T-cell (primary cell): ENCODE data around the gene HTR3B. TPM values are rescaled to one million over a fixed set of nuclear protein-coding genes. Genes with fewer than 3 reads are reported as not detected.
A peak's percentile ranks its signal among the peaks of the same experiment; 100 is the strongest.

Source experiments
- ATAC-seq, 4 experiments: fragments of 200-7000 bp in 3 of 4; fragments of 150-1000 bp in 1 of 4; cut with Tn5 transposase; replicated peaks in 1 of 4; 1 replicate in 3 of 4; 2 replicates in 1 of 4; pipeline ENCODE4 v1.10.0; 2021; ENCODE audit warnings: moderate library complexity in 3 of 4, mild to moderate bottlenecking in 2 of 4, moderate number of reproducible peaks in 1 of 4
- CTCF ChIA-PET, 2 donors: fragments of 300-600 bp; sonication (Branson Sonifier 250); formaldehyde crosslinking; loops; one replicate each; lab custom pipeline; 2022; ENCODE audit warnings: antibody characterized with exemption in 2 of 2; lab: Charles Lee
- POLR2A ChIA-PET, 2 donors: fragments of 300-600 bp; sonication (Branson Sonifier 250); formaldehyde crosslinking; loops; one replicate each; lab custom pipeline; 2022; ENCODE audit warnings: antibody characterized with exemption in 2 of 2; lab: Charles Lee
- DNase-seq, 35 experiments: peaks; one replicate each; pipeline versions ENCODE4 v3.0.0 to v3.0.0-alpha.2; 2013 to 2023
- H3K27ac ChIP-seq: one replicate; pipeline ENCODE4 v1.5.1; 2013; ENCODE audit warnings: low read length
- H3K27me3 ChIP-seq, 2 experiments: replicated peaks in 1 of 2; 1 replicate in 1 of 2; 2 replicates in 1 of 2; pipeline versions ENCODE4 v1.6.1 to v1.7.0; 2013; ENCODE audit warnings: low read length in 1 of 2, mixed read lengths in 1 of 2; ENCODE audit not compliant: control insufficient read depth in 2 of 2, insufficient read depth in 2 of 2; ENCODE audit errors: extremely low read depth in 1 of 2
- H3K36me3 ChIP-seq, 2 donors: 1 replicate in 1 of 2; 2 replicates in 1 of 2; pipeline versions ENCODE4 v1.6.1 to v1.7.0; 2013; ENCODE audit warnings: low read length in 1 of 2; ENCODE audit not compliant: control insufficient read depth in 2 of 2, insufficient read depth in 1 of 2; ENCODE audit errors: extremely low read depth in 1 of 2
- H3K4me1 ChIP-seq, 2 experiments: 1 replicate in 1 of 2; 2 replicates in 1 of 2; pipeline versions ENCODE4 v1.6.1 to v1.7.0; 2013; ENCODE audit warnings: low read length in 2 of 2, mixed read lengths in 1 of 2; ENCODE audit not compliant: insufficient read depth in 2 of 2, control insufficient read depth in 1 of 2; ENCODE audit errors: extremely low read depth in 1 of 2
- H3K4me3 ChIP-seq, 2 donors: 1 replicate in 1 of 2; 2 replicates in 1 of 2; pipeline versions ENCODE4 v1.5.1 to v1.7.0; 2013; ENCODE audit warnings: mild to moderate bottlenecking in 2 of 2, low read length in 1 of 2, moderate library complexity in 1 of 2; ENCODE audit not compliant: control insufficient read depth in 1 of 2; ENCODE audit errors: extremely low read depth in 1 of 2
- H3K9me3 ChIP-seq: 2 replicates; pipeline ENCODE4 v1.7.0; 2013
- H3K27ac Mint-ChIP-seq, 2 donors: one replicate each; pipeline ENCODE4 v1.8.0; 2020 to 2021; ENCODE audit warnings: mild to moderate bottlenecking in 2 of 2, mixed read lengths in 2 of 2
- H3K27me3 Mint-ChIP-seq, 2 donors: one replicate each; pipeline ENCODE4 v1.8.0; 2021 to 2022; ENCODE audit warnings: mixed read lengths in 2 of 2
- H3K36me3 Mint-ChIP-seq: one replicate; pipeline ENCODE4 v1.8.0; 2021; ENCODE audit warnings: mixed read lengths
- H3K4me1 Mint-ChIP-seq, 3 donors: one replicate each; pipeline ENCODE4 v1.8.0; 2020 to 2022; ENCODE audit warnings: mixed read lengths in 3 of 3, mild to moderate bottlenecking in 1 of 3
- H3K4me3 Mint-ChIP-seq, 3 donors: one replicate each; pipeline ENCODE4 v1.8.0; 2020 to 2022; ENCODE audit warnings: mild to moderate bottlenecking in 3 of 3, mixed read lengths in 3 of 3, moderate library complexity in 3 of 3
- H3K9me3 Mint-ChIP-seq, 3 donors: one replicate each; pipeline ENCODE4 v1.8.0; 2020 to 2022; ENCODE audit warnings: mixed read lengths in 3 of 3
- WGBS: methylation state at CpG from one replicate; pipeline ENCODE4 v1.1.5; 2013; ENCODE audit warnings: missing lambda C conversion rate; ENCODE audit not compliant: insufficient coverage; 5-methylcytosine and 5-hydroxymethylcytosine counted together
- total RNA-seq, 35 experiments: library from RNA in 6 of 35; stranded (reverse) in 6 of 35; fragments of 120-200 nt in 1 of 35; gene quantifications; one replicate each; pipeline versions ENCODE4 v1.2.1 to v1.2.4 and lab custom pipeline; 2013 to 2026

HTR3B gene
- total RNA-seq, 5 donors from 2014 or later (not counting 1 experiment from before 2014, with no cell fraction given): not detected

DNA sequence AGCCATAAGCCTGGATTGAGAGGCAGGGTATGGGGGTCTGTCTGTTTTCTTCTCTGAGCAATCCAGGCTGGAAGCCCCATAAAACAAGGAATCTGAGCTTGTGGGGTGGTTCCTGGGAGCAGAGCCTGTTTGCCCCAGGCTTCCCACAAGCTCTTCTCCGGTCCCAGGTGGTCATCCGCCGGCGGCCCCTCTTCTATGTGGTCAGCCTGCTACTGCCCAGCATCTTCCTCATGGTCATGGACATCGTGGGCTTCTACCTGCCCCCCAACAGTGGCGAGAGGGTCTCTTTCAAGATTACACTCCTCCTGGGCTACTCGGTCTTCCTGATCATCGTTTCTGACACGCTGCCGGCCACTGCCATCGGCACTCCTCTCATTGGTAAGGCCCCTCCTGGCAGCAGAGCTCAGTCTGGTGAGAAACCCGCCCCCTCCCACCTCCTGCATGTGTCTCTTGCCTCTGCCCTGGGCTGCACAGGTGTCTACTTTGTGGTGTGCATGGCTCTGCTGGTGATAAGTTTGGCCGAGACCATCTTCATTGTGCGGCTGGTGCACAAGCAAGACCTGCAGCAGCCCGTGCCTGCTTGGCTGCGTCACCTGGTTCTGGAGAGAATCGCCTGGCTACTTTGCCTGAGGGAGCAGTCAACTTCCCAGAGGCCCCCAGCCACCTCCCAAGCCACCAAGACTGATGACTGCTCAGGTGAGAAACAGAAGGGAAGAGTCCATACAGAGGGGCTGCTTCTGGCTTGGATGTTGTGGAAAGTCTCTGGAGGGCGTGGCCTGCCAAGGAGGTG is 82.0 kb downstream of the HTR3B start:
- Histone ChIP-seq H3K4me3 (no peak overlapping the region), H3K27me3 (peaks cover 0 to 31% of the 10 kb centered on the region in 2 experiments), H3K27ac (no peak overlapping the region), H3K9me3 (no peaks in the 10 kb centered on the region), H3K4me1 (no peaks in the 10 kb centered on the region), H3K36me3 (no peaks in the 10 kb centered on the region)
- POLR2A ChIA-PET: no interaction called here
- Mint-ChIP-seq H3K27me3 (peaks cover 29 to 31% of the 10 kb centered on the region in 2 donors), H3K9me3 (no peaks in the 10 kb centered on the region), H3K4me3 (no peak overlapping the region), H3K4me1 (no peaks in the 10 kb centered on the region), H3K36me3 (no peaks in the 10 kb centered on the region), H3K27ac (no peak overlapping the region)
- 94% methylated on average over 7 of the region's 18 CpGs for WGBS
- DNase-seq: no peak
- ATAC-seq: no peak
- CTCF ChIA-PET: no interaction called here

- Histone ChIP-seq H3K9me3 (no peaks in the 10 kb centered on the region), H3K36me3 (no peaks in the 10 kb centered on the region), H3K4me1 (no peaks in the 10 kb centered on the region), H3K4me3 (no peak overlapping the region), H3K27ac (no peak overlapping the region), H3K27me3 (peaks cover 0 to 43% of the 10 kb centered on the region in 2 experiments)
- Mint-ChIP-seq H3K4me1 (peaks cover 0 to under 1% (median 0%) of the 10 kb centered on the region in 3 donors), H3K27ac (no peak overlapping the region), H3K27me3 (peaks cover 33 to 46% of the 10 kb centered on the region in 2 donors), H3K36me3 (no peaks in the 10 kb centered on the region), H3K4me3 (no peak overlapping the region), H3K9me3 (no peaks in the 10 kb centered on the region)
- ChIA-PET CTCF (interaction anchor here in 1 of 2 donors (0.6 kb wide), 1 partner anchor 222 kb away, joined by 9 read pairs; no protein-coding TSS in a partner anchor), POLR2A (no interaction called here)
- 67% methylated on average over 13 of the region's 15 CpGs for WGBS
- DNase-seq: no peak
- ATAC-seq: no peak
These were observed 84.8 kb downstream of the HTR3B start for GRCh38 chr11:113989381-113989780.

DNA sequence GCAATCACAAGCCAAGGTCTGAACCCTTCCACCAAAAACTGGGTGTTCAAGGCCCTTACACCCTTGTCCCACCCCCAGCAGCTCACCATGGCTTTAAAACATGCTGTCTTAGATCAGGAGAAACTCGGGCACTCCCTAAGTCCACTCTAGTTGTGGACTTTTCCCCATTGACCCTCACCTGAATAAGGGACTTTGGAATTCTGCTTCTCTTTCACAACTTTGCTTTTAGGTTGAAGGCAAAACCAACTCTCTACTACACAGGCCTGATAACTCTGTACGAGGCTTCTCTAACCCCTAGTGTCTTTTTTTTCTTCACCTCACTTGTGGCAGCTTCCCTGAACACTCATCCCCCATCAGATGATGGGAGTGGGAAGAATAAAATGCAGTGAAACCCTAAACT is 85.3 kb downstream of the HTR3B start:
- ChIA-PET CTCF (no interaction called here), POLR2A (no interaction called here)
- no peaks in the 10 kb centered on the region for H3K9me3 Mint-ChIP-seq
- Histone ChIP-seq H3K36me3 (no peaks in the 10 kb centered on the region), H3K27me3 (peaks cover 0 to 48% of the 10 kb centered on the region in 2 experiments), H3K4me1 (no peaks in the 10 kb centered on the region), H3K9me3 (no peaks in the 10 kb centered on the region), H3K27ac (no peak overlapping the region), H3K4me3 (no peak overlapping the region)
- DNase-seq (no peak), ATAC-seq (no peak)
- no peaks in the 10 kb centered on the region for H3K36me3 Mint-ChIP-seq
- peaks cover 2 to 6% (median 3%) of the 10 kb centered on the region in 3 donors for H3K4me1 Mint-ChIP-seq
- peaks cover 35 to 46% of the 10 kb centered on the region in 2 donors for H3K27me3 Mint-ChIP-seq
- no peak overlapping the region for H3K27ac Mint-ChIP-seq
- no peak overlapping the region for H3K4me3 Mint-ChIP-seq
- no CpG with 5 or more reads among the region's 2 CpGs for WGBS

GRCh38 chr11:113991170-113991569 is 86.6 kb downstream of the HTR3B start:
- no peak overlapping the region for H3K4me3 ChIP-seq
- peaks cover 0 to 47% of the 10 kb centered on the region in 2 experiments for H3K27me3 ChIP-seq
- ChIA-PET POLR2A (no interaction called here), CTCF (interaction anchor here (1.0 to 5.7 kb wide), 2 partner anchors 271 kb away, joined by 3 to 86 read pairs; no protein-coding TSS in a partner anchor)
- no peaks in the 10 kb centered on the region for H3K9me3 ChIP-seq
- no CpG with 5 or more reads among the region's 4 CpGs for WGBS
- peaks cover 33 to 46% of the 10 kb centered on the region in 2 donors for H3K27me3 Mint-ChIP-seq
- no peak overlapping the region for H3K4me3 Mint-ChIP-seq
- DNase-seq: peak in 2 of 35 experiments; percentile 9 to 10
- peaks cover 2 to 9% (median 3%) of the 10 kb centered on the region in 3 donors for H3K4me1 Mint-ChIP-seq
- no peaks in the 10 kb centered on the region for H3K9me3 Mint-ChIP-seq
- no peak overlapping the region for H3K27ac Mint-ChIP-seq
- H3K36me3 ChIP-seq: no peaks in the 10 kb centered on the region
- H3K36me3 Mint-ChIP-seq: no peaks in the 10 kb centered on the region
- H3K27ac ChIP-seq: no peak overlapping the region
- ATAC-seq: no peak
- H3K4me1 ChIP-seq: no peaks in the 10 kb centered on the region

DNA sequence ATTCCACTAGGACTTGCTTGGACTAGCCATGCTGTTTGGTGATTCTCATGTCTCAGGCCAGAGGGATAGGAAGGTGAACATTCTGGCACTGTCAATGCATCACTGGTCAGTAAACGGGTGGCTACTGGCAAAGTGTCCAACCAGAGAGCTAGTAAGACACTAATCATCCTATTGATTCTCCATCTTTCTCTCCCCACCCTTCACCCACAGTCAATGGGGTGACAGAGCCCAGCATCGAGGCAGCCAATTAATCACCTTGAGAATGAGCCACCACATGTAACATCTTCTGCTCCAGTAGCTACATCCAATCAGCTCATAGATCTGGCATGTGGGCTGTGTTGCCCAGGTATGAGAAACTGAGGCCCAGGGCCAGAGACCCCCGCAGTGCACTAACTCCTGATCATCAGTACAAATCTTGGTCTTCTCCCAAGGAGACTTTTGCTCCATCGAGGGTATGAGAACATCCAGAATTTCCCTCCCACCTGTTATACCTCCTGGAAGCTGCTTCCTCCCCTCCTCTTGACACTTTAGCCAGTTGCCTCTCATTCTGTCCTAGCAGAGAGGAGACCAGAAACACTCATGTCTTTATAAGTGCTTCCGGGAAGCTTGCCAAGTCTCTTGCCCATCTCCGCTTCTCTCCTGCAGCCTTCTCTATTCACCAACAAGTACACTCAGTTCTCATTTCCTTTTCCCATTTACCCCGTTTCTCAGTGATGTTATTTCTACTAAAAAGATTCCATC is 87.3 kb downstream of the HTR3B start:
- no peaks in the 10 kb centered on the region for H3K4me1 ChIP-seq

DNA sequence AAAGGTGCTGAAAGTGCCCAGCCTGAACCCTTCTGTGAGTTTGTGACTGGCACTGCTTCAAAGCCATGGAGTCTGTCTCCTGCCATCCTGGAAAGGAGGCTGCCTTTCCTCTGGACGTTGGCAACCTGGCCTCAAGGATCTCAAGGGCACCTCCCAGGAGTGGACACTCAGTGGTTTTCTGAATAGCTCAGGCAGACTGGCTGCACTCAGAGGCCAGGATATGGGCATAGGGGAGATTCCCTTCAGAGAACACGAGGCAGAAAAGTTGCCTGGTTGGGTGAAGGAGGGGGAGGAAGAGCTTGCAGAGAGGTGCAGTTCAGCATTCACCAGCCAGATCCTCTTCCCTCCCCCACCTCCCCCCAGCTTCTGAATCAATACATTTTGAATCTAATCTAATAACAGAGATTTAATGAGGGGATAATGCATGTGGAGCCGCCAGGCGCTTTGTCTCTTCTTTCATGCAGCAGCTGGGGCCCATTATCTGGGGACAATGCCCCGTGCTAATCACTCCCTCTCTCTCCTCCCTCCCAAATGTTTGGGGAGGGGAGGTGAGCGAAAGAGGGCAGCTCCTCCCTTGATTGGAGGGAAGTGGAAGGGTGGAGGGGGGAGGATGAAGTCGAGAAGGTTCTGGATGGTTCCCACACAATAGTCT is 88.0 kb downstream of the HTR3B start:
- Histone ChIP-seq H3K27ac (no peak overlapping the region), H3K9me3 (no peaks in the 10 kb centered on the region), H3K27me3 (peaks cover 0 to 41% of the 10 kb centered on the region in 2 experiments), H3K36me3 (no peaks in the 10 kb centered on the region), H3K4me3 (no peak overlapping the region), H3K4me1 (no peaks in the 10 kb centered on the region)
- H3K9me3 Mint-ChIP-seq: no peaks in the 10 kb centered on the region
- ATAC-seq (no peak), DNase-seq (no peak)
- H3K4me3 Mint-ChIP-seq: no peak overlapping the region
- H3K36me3 Mint-ChIP-seq: no peaks in the 10 kb centered on the region
- 21% methylated on average over 2 of the region's 7 CpGs for WGBS
- ChIA-PET POLR2A (no interaction called here), CTCF (interaction anchor here (0.5 to 6.1 kb wide), 8 partner anchors 28 to 274 kb away, joined by 3 to 86 read pairs (median 4); no protein-coding TSS in a partner anchor)
- H3K4me1 Mint-ChIP-seq: peaks cover 2 to 9% (median 3%) of the 10 kb centered on the region in 3 donors
- peaks cover 33 to 37% of the 10 kb centered on the region in 2 donors for H3K27me3 Mint-ChIP-seq
- no peak overlapping the region for H3K27ac Mint-ChIP-seq

More for the DNA sequence above, 87.3 kb downstream of the HTR3B start:
- Mint-ChIP-seq H3K4me1 (peaks cover 2 to 9% (median 3%) of the 10 kb centered on the region in 3 donors), H3K27ac (no peak overlapping the region), H3K4me3 (no peak overlapping the region), H3K9me3 (no peaks in the 10 kb centered on the region), H3K27me3 (peaks cover 33 to 41% of the 10 kb centered on the region in 2 donors), H3K36me3 (no peaks in the 10 kb centered on the region)
- H3K4me3 ChIP-seq: no peak overlapping the region
- H3K27ac ChIP-seq: no peak overlapping the region
- H3K36me3 ChIP-seq: no peaks in the 10 kb centered on the region
- DNase-seq: no peak
- H3K27me3 ChIP-seq: peaks cover 0 to 40% of the 10 kb centered on the region in 2 experiments
- no peak for ATAC-seq
- 64% methylated on average over 6 of the region's 7 CpGs for WGBS
- ChIA-PET POLR2A (no interaction called here), CTCF (interaction anchor here (0.6 to 6.1 kb wide), 5 partner anchors 28 to 271 kb away, joined by 3 to 86 read pairs (median 3); no protein-coding TSS in a partner anchor)
- H3K9me3 ChIP-seq: no peaks in the 10 kb centered on the region
